ENCODE data around the gene GAL3ST2.
"Not testable (repeated sequence)": the region's sequence is repeated elsewhere in the genome, so short reads cannot be mapped to it uniquely, and the experiment has no call there.

GAL3ST2 gene

GRCh38 chr2:241769819-241770184 lies 6.8 kb upstream of the GAL3ST2 start:
- no peak for DNase-seq

GRCh38 chr2:241770185-241770935 lies 6.3 kb upstream of the GAL3ST2 start:
- DNase-seq = no peak

- no peak for DNase-seq
Observed at GRCh38 chr2:241770936-241771285, 5.7 kb upstream of the GAL3ST2 start.

- DNase-seq = no peak
Observed at GRCh38 chr2:241771286-241772062, 5.1 kb upstream of the GAL3ST2 start.

- DNase-seq = no peak
Observed at GRCh38 chr2:241772063-241772499, 4.5 kb upstream of the GAL3ST2 start.

- no peak for DNase-seq
Observed at GRCh38 chr2:241773511-241774418, 2.9 kb upstream of the GAL3ST2 start.

- DNase-seq = no peak
Observed at GRCh38 chr2:241774419-241775222, 2.0 kb upstream of the GAL3ST2 start.

- no peak for DNase-seq
Observed at GRCh38 chr2:241775223-241776177, 1.1 kb upstream of the GAL3ST2 start.

- DNase-seq = no peak
Observed at GRCh38 chr2:241777170-241777685, 606 bp downstream of the GAL3ST2 start.

- no peak for DNase-seq
Observed at GRCh38 chr2:241777686-241778627, 1.3 kb downstream of the GAL3ST2 start.

GRCh38 chr2:241780939-241781569 lies 4.4 kb downstream of the GAL3ST2 start:
- DNase-seq = no peak

- not testable (repeated sequence) for DNase-seq
Observed at GRCh38 chr2:241782053-241782452, 5.4 kb downstream of the GAL3ST2 start.

- DNase-seq = no peak
Observed at GRCh38 chr2:241788135-241788534, 11.5 kb downstream of the GAL3ST2 start.

- DNase-seq = no peak
Observed at GRCh38 chr2:241788572-241788971, 11.9 kb downstream of the GAL3ST2 start.

- not testable (repeated sequence) for DNase-seq
Observed at GRCh38 chr2:241791385-241791784, 14.8 kb downstream of the GAL3ST2 start.

- DNase-seq = no peak
Observed at GRCh38 chr2:241793385-241793784, 16.8 kb downstream of the GAL3ST2 start.

- no peak for DNase-seq
Observed at GRCh38 chr2:241794250-241794823, 17.7 kb downstream of the GAL3ST2 start.

- DNase-seq = no peak
Observed at GRCh38 chr2:241795021-241795999, 18.7 kb downstream of the GAL3ST2 start.

All from NCI-H446 (cell line).